HK-2 (cell line): ENCODE data around the gene ZBTB47.

Experiments used
- DNase-seq: peaks from one replicate; pipeline ENCODE4 v3.0.0-alpha.2; 2018; ENCODE audit not compliant: unreplicated experiment

Gene ZBTB47

DNA sequence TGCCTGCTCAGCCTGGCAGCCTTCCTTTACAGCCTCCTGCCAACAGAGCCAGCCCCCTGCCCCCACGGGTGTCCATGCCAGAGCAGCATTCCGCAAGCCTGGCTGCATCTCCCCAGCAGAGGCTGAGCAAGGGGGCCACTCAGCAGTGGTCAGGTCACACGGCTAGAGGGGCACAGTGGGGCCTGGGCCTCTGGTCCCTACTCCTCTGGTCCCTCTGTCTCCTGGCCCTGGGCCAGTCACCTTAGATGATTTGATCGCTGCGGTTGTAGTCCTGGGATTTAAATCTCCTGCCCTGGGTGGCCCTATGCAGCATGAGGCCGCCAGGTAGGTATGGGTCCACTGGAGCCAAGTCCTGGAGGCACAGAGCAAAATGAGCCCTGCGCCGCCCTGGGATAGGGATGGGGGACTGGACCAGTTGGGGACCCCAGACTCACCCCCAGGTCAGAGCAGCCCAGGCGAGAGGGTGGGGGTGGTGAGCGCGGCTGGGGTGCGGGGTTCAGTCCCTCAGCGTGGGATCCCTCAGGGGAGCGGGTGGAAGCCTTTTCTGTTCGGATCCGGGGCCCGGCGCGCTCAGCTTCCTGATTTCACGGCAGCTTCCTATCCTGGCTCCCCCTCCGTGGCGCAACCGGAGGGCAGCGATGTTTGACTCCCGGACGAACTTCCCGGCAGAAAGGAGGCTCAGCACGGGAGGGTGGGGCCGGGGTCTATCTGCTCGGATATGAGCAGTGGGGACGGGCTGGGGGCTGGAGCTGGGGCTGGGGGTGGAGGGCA lies at the start of gene ZBTB47:
Gene ZBTB47, plus strand, starts transcription at position 138 of the 771 bp plus-strand sequence. CDS start 4,659 bp downstream, outside the sequence.
- DNase-seq, result peak; percentile 40

DNA sequence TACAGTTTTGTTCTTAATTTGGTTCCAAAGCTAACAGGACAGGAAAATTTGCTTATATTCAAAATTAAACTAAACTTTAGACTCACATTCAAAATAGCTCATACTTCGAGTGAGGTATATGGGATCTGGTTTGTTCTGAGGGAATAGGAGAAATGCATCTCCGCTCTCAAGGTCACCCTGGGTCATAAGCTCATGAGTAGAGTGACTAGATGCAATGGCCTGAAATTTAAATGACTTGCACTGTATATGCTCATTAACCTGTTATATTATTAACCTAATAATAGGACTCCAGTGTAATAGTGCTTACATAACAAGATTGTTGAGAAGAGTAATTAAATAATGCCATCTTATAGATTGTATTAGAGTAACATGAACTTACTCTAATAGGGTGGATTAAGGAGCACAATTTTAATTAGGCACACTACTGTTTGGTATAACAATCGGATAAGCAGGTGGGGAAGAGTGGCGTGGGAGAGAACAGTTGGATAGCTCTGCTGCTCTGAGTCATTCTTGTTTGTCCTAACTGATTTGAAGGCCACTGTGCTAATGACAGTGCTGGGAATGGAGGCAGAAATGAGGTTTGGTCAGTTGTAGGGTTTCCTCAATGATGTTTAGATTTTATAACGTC lies 47.8 kb upstream of the ZBTB47 start:
- no peak for DNase-seq

DNA sequence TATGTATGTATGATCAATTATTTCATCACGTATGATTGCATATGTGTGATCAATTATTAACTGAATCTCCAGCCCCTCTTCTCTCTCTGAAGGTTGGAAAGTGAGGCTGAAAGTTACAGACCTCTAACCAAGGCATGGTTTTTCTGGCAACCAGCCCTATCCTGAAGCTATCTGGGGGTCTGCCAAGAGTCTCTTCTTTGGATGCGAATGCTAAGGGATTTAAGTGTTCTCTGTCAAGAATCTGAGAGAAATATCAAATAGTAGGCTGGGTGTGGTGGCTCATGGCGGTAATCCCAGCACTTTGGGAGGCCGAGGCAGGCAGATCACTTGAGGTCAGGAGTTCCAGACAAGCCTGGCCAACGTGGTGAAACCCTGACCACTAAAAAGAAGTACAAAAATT lies 44.9 kb upstream of the ZBTB47 start:
- no peak for DNase-seq

DNA sequence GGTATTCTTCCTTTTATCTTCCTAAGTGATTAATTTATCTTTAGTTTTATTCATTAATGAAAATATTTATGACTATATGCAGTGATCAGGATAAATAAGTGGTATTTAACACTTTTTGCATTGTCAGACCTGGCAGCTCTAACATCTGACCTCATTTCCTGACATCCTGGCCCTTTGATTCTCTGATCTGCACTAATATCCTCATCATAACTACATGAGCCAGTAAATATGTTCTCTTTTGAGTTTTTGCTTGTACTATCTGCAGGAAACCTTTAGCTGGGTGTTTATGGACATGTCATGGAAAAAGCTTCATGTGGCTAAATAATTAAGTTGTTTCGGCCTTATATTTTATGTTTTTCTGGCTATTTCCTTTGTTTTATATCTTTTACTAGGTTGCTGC lies 42.5 kb upstream of the ZBTB47 start:
- no peak for DNase-seq

DNA sequence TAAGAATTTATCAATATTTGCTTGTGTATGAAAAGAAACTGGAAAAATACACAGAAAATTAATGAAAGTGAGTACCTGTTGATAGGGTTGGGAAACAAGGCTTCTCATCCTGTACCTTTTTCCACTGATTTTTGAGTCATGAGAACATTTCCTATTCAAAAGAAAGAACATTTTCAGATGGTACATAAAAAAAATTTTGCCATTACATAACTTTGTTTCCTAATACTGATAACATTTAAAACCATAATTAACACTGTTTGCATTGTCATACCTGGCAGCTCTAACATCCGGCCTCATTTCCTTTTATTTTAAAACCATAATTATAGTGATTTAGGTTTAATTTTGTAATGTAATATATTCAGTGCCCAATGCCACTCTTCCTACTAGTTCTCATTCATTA lies 41.3 kb upstream of the ZBTB47 start:
- no peak for DNase-seq

DNA sequence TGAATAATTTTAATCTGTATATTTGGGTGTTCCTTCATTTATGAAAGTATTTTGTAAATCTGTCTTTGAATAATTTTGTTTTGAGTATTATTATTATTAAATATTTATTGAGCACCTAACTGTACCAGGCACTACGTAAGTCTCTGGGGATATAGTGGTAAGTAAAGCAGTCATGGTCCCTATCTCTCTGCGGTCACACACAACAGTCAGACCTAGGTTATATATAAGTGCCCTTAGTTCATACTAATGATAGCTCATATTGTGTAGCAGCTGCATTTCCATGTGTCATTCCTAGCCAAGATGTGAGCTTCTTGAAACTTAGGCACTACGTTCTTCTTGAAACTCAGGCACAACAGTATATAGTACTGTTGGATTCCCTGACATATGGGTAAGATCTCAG lies 40.6 kb upstream of the ZBTB47 start:
- DNase-seq, result no peak

DNA sequence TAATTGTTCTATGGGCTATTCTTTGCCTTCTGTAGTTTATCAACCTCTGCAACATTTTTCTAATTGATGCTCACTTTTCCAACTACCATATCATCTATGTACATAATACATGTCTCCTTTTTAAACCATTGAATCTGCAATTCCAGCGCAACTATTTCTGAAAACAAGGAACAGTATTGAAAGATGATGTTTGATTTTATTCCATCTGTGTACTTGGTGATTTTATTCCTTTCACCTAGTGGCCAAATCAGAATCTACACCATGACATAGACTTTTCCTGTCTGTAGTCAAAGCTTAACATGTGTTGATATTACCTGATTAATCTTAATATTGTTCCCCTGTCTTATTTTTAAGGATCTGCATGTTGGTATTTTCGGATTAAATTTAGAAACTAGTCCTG lies 40.0 kb upstream of the ZBTB47 start:
- no peak for DNase-seq

DNA sequence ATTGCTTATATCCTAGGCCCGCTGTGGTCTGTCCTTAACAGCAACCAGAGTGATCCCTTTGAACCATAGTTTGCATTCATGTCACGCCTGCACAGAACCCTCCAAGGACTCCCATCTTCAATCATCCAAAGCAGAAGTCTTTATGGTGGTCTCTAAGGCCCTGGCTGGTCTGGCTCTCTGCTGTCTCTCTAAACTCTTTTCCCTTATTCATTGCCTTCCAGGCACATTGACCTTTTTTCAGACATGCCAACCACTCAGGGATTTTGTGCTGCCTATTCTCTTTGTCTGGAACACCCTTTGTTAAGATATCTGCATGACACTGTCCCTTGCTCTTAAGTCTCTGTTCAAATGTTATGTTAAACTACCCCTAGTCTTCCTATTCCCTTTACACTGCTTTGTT lies 21.9 kb upstream of the ZBTB47 start:
- no peak for DNase-seq

DNA sequence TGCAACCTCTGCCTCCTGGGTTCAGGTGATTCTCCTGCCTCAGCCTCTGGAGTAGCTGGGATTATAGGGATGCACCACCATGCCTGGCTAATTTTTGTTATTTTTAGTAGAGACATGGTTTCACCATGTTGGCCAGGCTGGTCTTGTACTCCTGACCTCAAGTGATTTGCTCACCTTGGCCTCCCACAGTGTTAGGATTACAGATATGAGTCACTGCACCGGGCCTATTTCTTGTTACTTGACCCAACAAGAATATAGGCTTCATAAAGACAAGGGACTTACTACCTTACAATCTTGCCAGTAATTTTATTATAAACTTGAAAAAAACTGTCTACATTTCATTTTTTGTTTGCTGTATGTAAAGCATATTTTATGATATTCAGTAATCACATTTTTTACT lies 21.4 kb upstream of the ZBTB47 start:
- no peak for DNase-seq

DNA sequence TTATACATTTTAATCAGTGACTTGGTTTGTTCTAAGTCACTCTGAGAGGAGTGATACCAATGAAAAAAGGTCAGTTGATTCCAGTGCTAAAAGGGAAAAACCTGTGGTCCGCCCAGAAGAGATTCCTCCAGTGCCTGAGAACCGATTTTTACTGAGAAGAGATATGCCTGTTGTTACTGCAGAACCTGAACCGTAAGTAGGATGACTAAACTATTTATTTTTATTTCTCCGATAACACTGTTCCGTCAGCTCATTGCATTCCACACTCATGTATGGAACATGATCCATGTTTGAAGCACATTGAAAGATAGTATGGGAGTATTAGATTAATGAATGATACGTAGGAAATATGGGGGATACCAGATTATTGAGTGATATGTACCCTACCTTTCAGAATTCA lies 20.0 kb upstream of the ZBTB47 start:
- DNase-seq, result no peak

DNA sequence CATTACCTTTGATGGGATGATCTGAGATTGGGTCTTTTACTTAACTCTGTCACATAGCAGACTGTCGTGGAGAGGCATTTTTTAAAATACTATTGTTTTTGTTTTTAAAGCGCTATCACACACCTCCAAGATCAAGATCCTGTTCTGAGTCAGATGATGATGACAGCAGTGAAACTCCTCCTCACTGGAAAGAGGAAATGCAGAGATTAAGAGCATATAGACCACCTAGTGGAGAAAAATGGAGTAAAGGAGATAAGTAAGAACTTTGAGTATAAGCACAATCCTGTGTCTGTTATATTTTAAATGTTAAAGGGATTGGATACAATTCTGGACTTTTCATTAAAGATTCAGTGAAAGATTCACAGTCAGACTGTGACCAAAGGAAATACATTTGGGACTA lies 18.4 kb upstream of the ZBTB47 start:
- no peak for DNase-seq

DNA sequence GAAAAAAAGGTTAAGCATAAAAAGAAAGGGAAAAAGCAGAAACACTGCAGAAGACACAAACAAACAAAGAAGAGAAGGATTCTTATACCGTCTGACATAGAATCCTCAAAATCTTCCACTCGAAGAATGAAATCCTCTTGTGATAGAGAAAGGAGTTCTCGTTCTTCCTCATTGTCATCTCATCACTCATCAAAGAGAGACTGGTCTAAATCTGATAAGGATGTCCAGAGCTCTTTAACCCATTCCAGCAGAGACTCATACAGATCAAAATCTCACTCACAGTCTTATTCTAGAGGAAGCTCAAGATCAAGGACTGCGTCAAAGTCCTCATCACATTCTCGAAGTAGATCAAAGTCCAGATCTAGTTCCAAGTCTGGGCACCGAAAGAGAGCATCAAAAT lies 16.5 kb upstream of the ZBTB47 start:
- DNase-seq, result no peak

DNA sequence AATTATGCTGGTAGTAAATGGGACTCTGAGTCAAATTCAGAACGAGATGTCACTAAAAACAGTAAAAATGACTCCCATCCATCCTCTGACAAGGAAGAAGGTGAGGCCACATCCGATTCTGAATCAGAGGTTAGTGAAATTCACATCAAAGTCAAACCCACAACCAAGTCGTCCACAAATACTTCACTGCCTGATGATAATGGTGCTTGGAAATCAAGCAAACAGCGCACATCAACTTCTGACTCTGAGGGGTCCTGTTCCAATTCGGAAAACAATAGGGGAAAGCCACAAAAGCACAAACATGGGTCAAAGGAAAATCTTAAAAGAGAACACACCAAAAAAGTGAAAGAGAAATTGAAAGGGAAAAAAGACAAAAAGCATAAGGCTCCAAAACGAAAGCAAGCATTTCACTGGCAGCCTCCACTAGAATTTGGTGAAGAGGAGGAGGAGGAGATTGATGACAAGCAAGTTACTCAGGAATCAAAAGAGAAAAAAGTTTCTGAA lies 15.1 kb upstream of the ZBTB47 start:
- DNase-seq, result no peak

DNA sequence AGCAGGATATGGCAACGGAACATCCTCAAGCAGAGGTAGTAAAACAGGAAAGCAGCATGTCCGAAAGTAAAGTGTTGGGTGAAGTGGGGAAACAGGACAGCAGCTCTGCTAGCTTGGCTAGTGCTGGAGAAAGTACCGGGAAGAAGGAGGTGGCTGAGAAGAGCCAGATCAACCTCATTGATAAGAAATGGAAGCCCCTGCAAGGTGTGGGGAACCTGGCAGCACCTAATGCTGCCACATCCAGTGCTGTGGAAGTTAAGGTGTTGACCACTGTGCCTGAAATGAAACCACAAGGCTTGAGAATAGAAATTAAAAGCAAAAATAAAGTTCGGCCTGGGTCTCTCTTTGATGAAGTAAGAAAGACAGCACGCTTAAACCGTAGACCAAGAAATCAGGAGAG lies 14.3 kb upstream of the ZBTB47 start:
- no peak for DNase-seq

DNA sequence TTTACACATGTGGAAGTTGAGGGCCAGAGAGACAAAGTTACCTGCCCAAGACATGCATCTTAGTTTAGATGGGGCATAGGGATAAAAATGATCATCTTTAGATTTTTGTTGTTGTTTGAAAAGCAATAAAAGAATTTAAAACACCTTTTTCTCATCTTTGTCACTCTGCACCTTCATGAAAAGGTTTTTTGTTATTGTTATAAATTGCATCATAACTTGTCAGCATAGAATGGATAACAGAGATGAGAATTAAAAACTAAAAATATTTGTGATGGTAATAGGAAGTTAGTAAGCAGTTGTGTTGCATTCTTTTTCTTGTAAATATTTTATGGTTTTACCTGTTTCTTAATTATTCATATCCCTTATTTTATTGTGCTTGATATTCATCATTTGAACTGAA lies 13.4 kb upstream of the ZBTB47 start:
- no peak for DNase-seq

DNA sequence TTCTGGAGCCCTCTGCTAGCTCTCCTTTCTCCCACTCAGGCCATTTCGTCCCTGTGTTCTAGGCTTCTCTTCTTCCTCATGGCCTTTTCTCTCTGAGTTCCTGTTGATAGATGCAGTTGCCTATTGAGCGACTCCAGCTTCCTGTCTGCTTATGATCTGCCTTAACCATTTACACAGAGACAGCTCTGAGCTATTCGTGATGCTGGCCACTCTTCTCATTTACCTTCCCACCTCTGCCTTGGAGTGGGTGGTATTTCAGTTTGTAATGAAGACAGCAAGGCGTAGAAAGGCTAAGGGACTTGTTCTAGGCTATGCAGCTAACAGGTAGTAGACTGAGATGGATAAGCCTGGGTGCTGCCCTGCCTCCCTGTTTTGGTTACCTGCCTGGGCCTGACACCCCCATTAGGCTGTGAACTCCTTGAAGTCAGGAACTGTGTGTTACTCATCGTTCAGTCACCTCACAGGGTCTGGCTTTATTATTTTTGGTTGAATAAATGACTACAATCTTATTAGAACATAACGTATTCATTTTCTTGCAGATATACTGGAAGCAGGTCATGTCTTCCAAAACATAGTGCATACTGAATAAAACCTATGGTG lies 12.6 kb upstream of the ZBTB47 start:
- DNase-seq, result no peak

DNA sequence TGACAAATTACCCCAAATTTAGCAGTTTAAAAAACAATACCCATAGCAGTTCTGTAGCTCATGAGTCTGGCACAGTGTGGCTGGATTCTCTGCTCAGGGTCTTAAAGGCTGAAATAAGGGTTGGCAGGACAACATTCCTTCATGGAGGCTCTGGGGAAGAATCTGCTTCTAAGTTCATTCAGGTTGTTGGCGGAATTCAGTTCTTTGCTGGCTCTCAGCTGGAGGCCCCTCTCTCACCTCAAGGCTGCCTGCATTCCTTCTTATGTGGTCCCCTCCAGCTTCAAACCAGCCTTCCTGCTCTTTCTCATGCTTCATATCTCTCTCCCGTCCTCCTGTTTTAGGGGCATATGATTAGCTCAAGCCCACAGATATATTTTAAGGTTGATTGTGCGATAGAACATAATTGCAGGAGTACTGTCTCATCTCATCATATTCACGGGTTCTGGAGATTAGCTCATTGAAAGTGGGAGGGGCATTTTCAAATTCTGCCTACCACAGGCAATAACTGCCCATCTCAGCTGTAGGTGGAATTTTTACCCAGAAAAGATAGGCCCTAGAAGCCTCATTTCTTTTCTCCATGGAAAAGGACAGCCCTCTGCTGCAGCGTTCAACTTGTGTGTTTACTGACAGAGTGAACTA lies 5.6 kb upstream of the ZBTB47 start:
- no peak for DNase-seq

DNA sequence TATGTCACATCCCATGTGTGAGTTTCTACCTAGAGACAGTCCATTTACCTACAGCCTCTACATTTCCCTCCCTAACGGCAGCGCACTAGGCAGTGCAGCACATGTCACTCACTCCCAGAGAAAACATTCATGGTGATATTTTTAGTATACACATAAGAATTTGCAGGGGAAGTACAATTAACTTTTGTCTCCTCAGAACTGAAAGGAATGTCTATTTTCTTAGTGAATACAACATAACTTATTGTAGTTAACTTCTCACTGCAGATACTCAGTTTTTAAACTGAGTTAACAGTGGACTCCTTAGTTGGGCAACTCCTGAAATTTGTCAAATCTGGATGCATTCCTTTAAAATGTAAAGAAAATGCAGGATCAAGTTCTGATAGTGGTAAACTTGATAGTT lies 4.5 kb upstream of the ZBTB47 start:
- no peak for DNase-seq

DNA sequence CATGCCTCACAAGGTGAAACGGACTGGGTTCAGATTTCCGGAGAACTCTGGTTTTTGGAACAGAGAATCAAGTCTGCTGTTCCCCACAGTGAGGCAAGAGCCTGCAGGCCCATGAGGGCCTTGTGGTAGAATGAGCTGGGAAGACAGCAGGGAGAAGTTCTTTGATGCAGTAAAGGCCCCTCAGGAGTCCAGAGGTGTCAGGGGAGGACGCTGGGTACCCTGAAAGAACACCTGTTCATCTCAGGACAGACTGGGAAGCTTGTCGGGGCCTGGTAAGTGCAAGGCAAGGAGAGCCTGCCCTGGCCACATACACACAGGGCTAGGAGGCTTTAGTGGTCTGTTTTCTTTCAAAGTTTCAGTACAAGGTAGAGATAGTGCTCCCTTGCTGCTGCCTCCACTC lies 3.7 kb upstream of the ZBTB47 start:
- no peak for DNase-seq

DNA sequence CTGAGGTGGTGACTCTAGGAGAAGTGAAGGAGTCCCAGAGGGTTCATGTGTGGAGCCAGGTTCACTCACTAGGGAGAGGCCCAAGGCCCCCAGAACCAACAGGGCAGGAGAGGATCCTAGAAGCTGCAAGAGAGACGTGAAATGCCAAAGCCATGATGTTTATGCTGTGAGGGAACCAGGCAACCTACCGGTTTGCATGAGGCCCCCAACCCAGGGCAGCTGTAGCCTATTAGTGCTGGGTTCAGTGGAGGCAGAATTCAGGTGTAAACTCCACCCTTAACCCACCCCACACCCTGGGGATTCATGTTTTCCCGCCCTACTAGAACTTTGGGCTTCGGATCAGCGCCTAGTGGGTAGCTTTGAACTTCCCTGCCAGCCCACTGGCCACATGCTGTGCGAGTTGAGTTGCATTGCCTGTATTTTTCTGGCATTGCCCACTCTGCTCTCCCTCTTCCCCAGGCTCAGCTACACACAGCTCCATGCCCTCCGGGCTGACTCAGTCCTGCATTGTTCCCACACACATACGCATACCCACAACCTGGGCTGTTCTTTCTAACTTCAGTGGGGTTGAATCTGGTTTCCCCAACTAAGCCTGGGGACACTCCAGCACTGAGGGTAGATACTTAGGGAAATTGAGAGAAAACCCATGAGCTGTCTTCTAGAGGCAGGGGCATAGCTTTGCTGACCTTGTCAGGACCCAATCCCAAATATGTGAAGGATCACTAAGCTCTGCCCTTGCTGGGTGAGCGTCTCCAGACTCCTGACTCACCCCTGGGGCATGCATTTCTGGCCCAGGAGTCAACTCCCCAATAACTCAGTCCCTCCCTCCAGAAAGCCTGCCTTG lies 2.0 kb upstream of the ZBTB47 start:
- peak; percentile 47 for DNase-seq

DNA sequence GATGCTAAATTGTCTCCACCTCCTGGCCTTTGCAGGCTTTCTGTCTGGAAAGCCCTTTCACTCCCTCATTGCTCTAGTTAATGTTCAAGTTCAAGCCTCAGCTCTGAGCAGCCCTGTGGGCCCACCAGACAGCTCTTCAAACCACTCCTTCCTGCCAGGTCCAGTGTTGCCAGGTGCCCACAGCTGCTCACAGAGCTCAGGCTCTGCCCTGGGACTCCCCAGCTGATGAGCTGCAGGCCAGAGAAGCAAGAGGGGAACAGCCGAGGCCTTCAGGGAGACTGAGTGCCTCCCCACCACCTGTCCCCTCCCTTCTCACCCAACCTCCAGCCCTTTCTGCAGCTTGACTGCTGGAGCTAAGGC lies 1.3 kb upstream of the ZBTB47 start:
- no peak for DNase-seq
